ENCODE results near the gene CTPS1. TPM values are rescaled to one million over a fixed set of nuclear protein-coding genes. Genes with fewer than 3 reads are reported as not detected.

The CTPS1 gene
- total RNA-seq, 1 donor from 2014 or later = 61.6 TPM

DNA sequence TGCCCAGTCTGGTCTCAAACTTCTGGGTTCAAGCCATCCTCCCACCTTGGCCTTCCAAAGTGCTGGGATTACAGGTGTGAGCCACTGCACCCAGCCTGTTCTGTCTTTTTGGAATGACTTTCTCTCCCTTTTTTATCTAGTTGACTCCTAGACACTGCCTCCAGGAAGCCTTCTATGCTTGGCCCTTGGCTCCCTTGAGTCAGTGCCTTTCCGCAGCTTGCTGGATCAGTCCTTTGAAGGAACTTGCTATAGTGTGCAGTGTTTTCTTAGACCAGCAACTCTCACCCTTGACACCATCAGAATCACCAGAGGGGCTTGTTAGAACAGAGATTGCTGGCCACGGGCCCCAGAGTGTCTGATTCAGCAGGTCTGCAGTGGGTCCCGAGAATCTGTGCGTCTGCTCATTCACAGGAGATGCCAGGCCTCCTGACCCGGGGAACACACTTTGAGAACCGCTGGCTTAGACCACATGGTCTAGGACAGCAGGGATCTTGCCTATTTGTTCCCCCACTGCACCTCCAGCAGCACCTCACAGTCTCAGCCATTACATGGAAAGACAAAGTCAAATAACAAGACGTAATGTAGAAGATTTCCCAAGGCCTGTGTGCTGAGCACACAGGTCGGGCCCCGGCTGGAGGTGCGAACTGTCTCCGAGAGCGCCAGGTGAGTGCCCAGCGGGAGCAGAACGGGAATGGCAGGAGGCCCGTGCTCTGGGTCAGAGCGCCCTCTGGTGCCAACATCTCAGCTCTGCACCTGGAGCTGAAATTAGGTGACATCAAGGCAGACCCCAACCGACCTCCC is 27.4 kb upstream of the CTPS1 start:
- no peak overlapping the region for H3K4me3 ChIP-seq (ENCODE audit: low read depth, low read length)
- TF ChIP-seq, protein P1, sequence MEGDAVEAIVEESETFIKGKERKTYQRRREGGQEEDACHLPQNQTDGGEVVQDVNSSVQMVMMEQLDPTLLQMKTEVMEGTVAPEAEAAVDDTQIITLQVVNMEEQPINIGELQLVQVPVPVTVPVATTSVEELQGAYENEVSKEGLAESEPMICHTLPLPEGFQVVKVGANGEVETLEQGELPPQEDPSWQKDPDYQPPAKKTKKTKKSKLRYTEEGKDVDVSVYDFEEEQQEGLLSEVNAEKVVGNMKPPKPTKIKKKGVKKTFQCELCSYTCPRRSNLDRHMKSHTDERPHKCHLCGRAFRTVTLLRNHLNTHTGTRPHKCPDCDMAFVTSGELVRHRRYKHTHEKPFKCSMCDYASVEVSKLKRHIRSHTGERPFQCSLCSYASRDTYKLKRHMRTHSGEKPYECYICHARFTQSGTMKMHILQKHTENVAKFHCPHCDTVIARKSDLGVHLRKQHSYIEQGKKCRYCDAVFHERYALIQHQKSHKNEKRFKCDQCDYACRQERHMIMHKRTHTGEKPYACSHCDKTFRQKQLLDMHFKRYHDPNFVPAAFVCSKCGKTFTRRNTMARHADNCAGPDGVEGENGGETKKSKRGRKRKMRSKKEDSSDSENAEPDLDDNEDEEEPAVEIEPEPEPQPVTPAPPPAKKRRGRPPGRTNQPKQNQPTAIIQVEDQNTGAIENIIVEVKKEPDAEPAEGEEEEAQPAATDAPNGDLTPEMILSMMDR (conservative IDR thresholded peaks at IDR 0.05; ENCODE audit: low read depth, low read length) = peak; percentile 89
- no peak for DNase-seq (ENCODE audit: low read depth)

DNA sequence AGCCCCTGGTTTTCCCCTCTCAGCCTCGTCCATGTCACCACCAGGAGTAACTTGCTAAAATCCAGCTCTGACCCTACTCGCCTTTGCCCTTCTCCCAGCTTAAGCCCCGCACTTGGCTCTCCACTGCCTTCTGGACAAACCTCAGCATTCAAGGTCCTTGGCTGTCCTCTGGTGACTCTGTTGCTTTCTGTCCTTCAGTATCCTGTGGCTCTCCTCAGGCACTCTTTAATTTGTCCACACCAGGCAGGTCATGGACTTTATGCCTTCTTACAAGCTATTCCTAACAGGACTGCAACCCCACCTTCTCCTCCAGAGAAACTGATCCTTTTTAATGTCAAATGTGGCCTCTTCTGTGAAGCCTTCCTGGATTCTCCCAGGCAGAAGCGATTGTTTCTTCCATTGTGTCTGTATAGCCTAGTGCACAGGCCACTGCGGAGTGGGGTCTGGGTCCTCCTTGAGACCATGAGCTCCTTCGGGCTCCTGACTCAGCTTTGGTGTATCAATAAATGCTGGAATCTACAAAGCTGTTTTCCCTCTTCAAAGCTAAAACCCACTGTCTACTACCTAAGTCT is 26.7 kb upstream of the CTPS1 start:
- no peak overlapping the region for H3K4me3 ChIP-seq (ENCODE audit: low read depth, low read length)
- no peak for DNase-seq (ENCODE audit: low read depth)
- TF ChIP-seq, protein P1 (conservative IDR thresholded peaks at IDR 0.05; ENCODE audit: low read depth, low read length) = no peak

DNA sequence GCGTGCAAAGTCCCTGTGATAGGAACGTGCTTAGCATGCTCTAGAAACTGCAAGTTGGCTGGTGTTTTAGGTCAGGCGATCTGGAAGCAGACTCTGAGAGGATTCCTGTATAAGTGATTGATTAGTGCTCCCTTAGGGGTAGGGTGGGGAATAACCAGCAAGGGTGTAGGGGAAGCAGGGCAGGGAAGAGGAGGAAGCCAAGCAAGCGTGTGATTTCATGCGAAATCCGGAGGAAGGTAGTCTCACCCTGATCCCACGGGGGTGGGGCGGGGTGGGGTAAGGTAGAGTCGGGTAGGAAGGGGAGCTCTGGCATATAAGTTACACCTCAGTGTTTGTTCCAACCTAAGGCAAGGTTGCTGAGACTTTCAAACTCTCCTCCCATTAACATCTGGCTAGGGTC is 24.9 kb upstream of the CTPS1 start:
- TF ChIP-seq, protein P1 (conservative IDR thresholded peaks at IDR 0.05; ENCODE audit: low read depth, low read length) = no peak
- no peak for DNase-seq (ENCODE audit: low read depth)
- no peak overlapping the region for H3K4me3 ChIP-seq (ENCODE audit: low read depth, low read length)

DNA sequence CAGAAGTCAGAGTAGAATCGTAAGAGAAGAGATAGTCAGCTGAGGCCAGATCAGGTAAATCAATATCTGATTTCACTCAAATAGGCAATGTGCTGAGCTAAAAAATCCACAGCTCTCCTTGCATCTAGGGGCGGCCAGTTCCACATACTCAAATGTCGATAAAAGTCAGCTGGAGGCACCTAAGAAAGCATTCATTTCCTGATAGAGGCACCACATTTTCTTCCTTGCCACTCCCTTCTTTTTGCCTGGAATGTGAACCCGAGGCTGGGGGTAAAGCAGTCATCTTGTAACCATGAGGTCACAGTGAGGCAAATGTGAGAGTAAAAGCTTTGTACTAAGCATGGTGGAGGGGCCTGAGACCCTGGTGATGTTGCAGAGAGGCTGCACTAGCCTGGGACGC is 24.2 kb upstream of the CTPS1 start:
- no peak overlapping the region for H3K4me3 ChIP-seq (ENCODE audit: low read depth, low read length)
- DNase-seq (ENCODE audit: low read depth) = no peak
- TF ChIP-seq, protein P1 (conservative IDR thresholded peaks at IDR 0.05; ENCODE audit: low read depth, low read length) = no peak

DNA sequence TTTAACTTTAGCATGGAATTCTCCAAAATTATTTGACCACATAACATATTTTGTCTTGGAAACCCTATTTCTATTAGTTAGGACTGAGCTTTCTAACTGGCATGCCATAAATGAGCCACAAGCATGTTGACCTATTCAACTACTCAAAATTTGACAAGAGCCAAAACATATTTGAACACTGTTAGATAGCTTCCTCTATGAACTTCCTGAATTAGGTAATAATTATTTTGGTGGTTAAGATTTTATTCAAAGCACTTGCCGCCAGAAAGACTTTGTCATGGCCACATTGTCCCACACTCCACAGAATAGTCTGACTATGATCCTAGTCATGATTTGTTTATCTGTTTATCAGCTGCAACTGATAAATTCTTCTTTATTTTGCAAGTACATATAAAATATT is 23.1 kb upstream of the CTPS1 start:
- TF ChIP-seq, protein P1 (conservative IDR thresholded peaks at IDR 0.05; ENCODE audit: low read depth, low read length) = no peak
- DNase-seq (ENCODE audit: low read depth) = no peak
- no peak overlapping the region for H3K4me3 ChIP-seq (ENCODE audit: low read depth, low read length)

DNA sequence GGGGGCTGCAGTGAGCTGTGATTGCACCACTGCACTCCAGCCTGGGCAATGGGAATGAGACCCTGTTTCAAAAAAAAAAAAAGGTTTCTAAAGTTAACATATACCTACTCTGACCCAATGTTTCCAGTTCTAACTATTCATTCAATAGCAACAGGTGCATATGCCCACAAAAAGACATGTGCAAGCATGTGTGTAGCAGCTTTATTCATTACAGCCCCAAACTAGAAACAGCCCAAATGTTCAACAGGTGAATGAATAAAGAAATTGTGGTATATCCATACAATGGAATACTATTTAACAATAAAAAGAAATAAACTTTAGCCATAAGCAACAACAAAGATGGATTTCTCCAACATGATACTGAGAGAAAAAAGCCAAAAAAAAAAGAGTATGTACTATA is 21.3 kb upstream of the CTPS1 start:
- DNase-seq (ENCODE audit: low read depth) = no peak
- no peak overlapping the region for H3K4me3 ChIP-seq (ENCODE audit: low read depth, low read length)
- TF ChIP-seq, protein P1 (conservative IDR thresholded peaks at IDR 0.05; ENCODE audit: low read depth, low read length) = no peak

DNA sequence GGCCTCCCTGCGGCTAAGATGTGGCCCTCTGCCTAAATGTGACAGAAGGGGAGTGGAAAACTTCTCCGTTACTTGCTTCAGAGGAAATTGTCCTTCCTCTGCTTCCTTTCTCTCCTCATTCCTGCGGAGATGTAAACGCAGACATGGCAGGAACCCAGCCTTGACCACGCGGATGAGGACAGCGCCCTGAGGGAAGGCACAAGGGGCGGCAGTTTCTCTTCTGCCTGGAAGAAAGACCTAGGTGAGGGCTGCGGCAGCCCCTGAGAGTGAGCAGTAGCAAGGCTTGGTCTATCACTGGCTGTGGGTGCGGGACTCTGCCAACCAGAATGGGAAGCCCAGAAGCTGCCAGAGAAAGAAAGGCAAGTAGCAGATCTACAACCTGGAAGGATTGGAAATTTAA is 14.0 kb upstream of the CTPS1 start:
- TF ChIP-seq, protein P1 (conservative IDR thresholded peaks at IDR 0.05; ENCODE audit: low read depth, low read length) = no peak
- H3K4me3 ChIP-seq (ENCODE audit: low read depth, low read length) = no peak overlapping the region
- no peak for DNase-seq (ENCODE audit: low read depth)
